ENCODE measurements around the gene IPO11. TPM values are rescaled to one million over a fixed set of nuclear protein-coding genes. Genes with fewer than 3 reads are reported as not detected.

The IPO11 gene
- total RNA-seq, 4 donors from 2014 or later: 24.5 to 37.2 (median 32.2) TPM

- intact Hi-C loops (cut with DNase I): no loop called here
- peaks cover 0 to 2% of the 10 kb centered on the region in 2 donors for H3K36me3 ChIP-seq
- H3K27me3 ChIP-seq: no peaks in the 10 kb centered on the region
- H3K4me1 ChIP-seq: no peaks in the 10 kb centered on the region
- H3K4me3 ChIP-seq (replicated peaks in 1 of 3): no peak overlapping the region
- no peaks in the 10 kb centered on the region for H3K9me3 ChIP-seq
- TF ChIP-seq POLR2A (IDR thresholded peaks at IDR 0.05): no peak
- peak in 1 of 6 experiments; percentile 8 for TF ChIP-seq CTCF (IDR thresholded peaks at IDR 0.05)
- DNase-seq: no peak
- WGBS, 2 donors: 32 to 53% methylated on average over 3 of the region's 3 CpGs
- H3K27ac ChIP-seq: no peak overlapping the region
These were observed 219.5 kb downstream of the IPO11 start for GRCh38 chr5:62631909-62632580.

- Histone ChIP-seq H3K4me1 (no peaks in the 10 kb centered on the region), H3K36me3 (no peaks in the 10 kb centered on the region), H3K27ac (no peak overlapping the region), H3K9me3 (no peaks in the 10 kb centered on the region), H3K4me3 (replicated peaks in 1 of 3) (no peak overlapping the region), H3K27me3 (no peaks in the 10 kb centered on the region)
- DNase-seq: no peak
- TF ChIP-seq CTCF (IDR thresholded peaks at IDR 0.05) (no peak), POLR2A (IDR thresholded peaks at IDR 0.05) (no peak)
- intact Hi-C loops (cut with DNase I): no loop called here
These were observed 220.7 kb downstream of the IPO11 start for GRCh38 chr5:62633243-62633642.

- no peak for DNase-seq
- 90 to 97% methylated on average over 4 of the region's 4 CpGs for WGBS, 2 donors
These were observed 227.9 kb downstream of the IPO11 start for GRCh38 chr5:62640446-62640845.

GRCh38 chr5:62642468-62642867, 229.9 kb downstream of the IPO11 start:
- no peak overlapping the region for H3K4me3 ChIP-seq (replicated peaks in 1 of 3)
- no peaks in the 10 kb centered on the region for H3K36me3 ChIP-seq
- H3K27me3 ChIP-seq: no peaks in the 10 kb centered on the region
- H3K9me3 ChIP-seq: no peaks in the 10 kb centered on the region
- no peak for DNase-seq
- intact Hi-C loops (cut with DNase I): no loop called here
- 87 to 88% methylated on average over 6 of the region's 6 CpGs for WGBS, 2 donors
- H3K27ac ChIP-seq: no peak overlapping the region
- TF ChIP-seq CTCF (IDR thresholded peaks at IDR 0.05) (no peak), POLR2A (IDR thresholded peaks at IDR 0.05) (no peak)
- no peaks in the 10 kb centered on the region for H3K4me1 ChIP-seq

More at GRCh38 chr5:62640446-62640845, 227.9 kb downstream of the IPO11 start:
- Histone ChIP-seq H3K36me3 (no peaks in the 10 kb centered on the region), H3K4me3 (replicated peaks in 1 of 3) (no peak overlapping the region), H3K27me3 (no peaks in the 10 kb centered on the region), H3K27ac (no peak overlapping the region), H3K9me3 (no peaks in the 10 kb centered on the region), H3K4me1 (no peaks in the 10 kb centered on the region)
- intact Hi-C loops (cut with DNase I): no loop called here
- TF ChIP-seq POLR2A (IDR thresholded peaks at IDR 0.05) (no peak), CTCF (IDR thresholded peaks at IDR 0.05) (no peak)

- no peak overlapping the region for H3K27ac ChIP-seq
- 90 to 91% methylated on average over 16 to 17 of the region's 17 CpGs for WGBS, 2 donors
- no peaks in the 10 kb centered on the region for H3K36me3 ChIP-seq
- DNase-seq: peak in 1 of 2 donors; percentile 11
- no peaks in the 10 kb centered on the region for H3K9me3 ChIP-seq
- TF ChIP-seq POLR2A (IDR thresholded peaks at IDR 0.05): no peak
- no peak for TF ChIP-seq CTCF (IDR thresholded peaks at IDR 0.05)
- H3K27me3 ChIP-seq: no peaks in the 10 kb centered on the region
- no peaks in the 10 kb centered on the region for H3K4me1 ChIP-seq
- intact Hi-C loops (cut with DNase I): no loop called here
- H3K4me3 ChIP-seq (replicated peaks in 1 of 3): no peak overlapping the region
These were observed 231.2 kb downstream of the IPO11 start for GRCh38 chr5:62643556-62644451.

Measured in thyroid gland (tissue), 4 donors.